ENCODE measurements around the gene RNF217. TPM values are rescaled to one million over a fixed set of nuclear protein-coding genes. Genes with fewer than 3 reads are reported as not detected.

Gene RNF217
- total RNA-seq, 6 experiments from 2014 or later: 10.9 to 19.4 (median 14.7) TPM

GRCh38 chr6:125095580-125096301 is 133.5 kb downstream of the RNF217 start:
- peaks cover 62% of the 10 kb centered on the region for H3K4me1 Mint-ChIP-seq (ENCODE audit: low read depth)
- TF ChIP-seq CTCF (IDR thresholded peaks at IDR 0.05): no peak
- peak overlapping the region; percentile 36 for H3K4me3 Mint-ChIP-seq
- no peaks in the 10 kb centered on the region for H3K27me3 Mint-ChIP-seq (ENCODE audit: insufficient read depth)
- H3K27ac Mint-ChIP-seq: peak overlapping the region; percentile 85
- no peaks in the 10 kb centered on the region for H3K9me3 Mint-ChIP-seq
- peak; percentile 69 for DNase-seq
- H3K36me3 Mint-ChIP-seq (ENCODE audit: low read depth): no peaks in the 10 kb centered on the region

- Mint-ChIP-seq H3K27ac (no peak overlapping the region), H3K27me3 (ENCODE audit: insufficient read depth) (peaks cover 4% of the 10 kb centered on the region; the same call in 1 of the 2 replicates), H3K4me3 (no peak overlapping the region), H3K4me1 (ENCODE audit: low read depth) (peaks cover 76% of the 10 kb centered on the region), H3K9me3 (no peaks in the 10 kb centered on the region), H3K36me3 (ENCODE audit: low read depth) (no peaks in the 10 kb centered on the region)
- TF ChIP-seq CTCF (IDR thresholded peaks at IDR 0.05): no peak
- DNase-seq: no peak
These were observed 134.9 kb downstream of the RNF217 start for GRCh38 chr6:125097186-125097585.

- Mint-ChIP-seq H3K4me1 (ENCODE audit: low read depth) (peaks cover 87% of the 10 kb centered on the region), H3K36me3 (ENCODE audit: low read depth) (no peaks in the 10 kb centered on the region), H3K27ac (no peak overlapping the region), H3K27me3 (ENCODE audit: insufficient read depth) (peaks cover 4% of the 10 kb centered on the region; the same call in 1 of the 2 replicates), H3K4me3 (no peak overlapping the region), H3K9me3 (no peaks in the 10 kb centered on the region)
- TF ChIP-seq CTCF (IDR thresholded peaks at IDR 0.05): no peak
- no peak for DNase-seq
These were observed 136.0 kb downstream of the RNF217 start for GRCh38 chr6:125098253-125098652.

- Mint-ChIP-seq H3K4me3 (peak overlapping the region; percentile 81), H3K27me3 (ENCODE audit: insufficient read depth) (peaks cover 4% of the 10 kb centered on the region; the same call in 1 of the 2 replicates), H3K36me3 (ENCODE audit: low read depth) (no peaks in the 10 kb centered on the region), H3K9me3 (no peaks in the 10 kb centered on the region), H3K4me1 (ENCODE audit: low read depth) (peaks cover 95% of the 10 kb centered on the region), H3K27ac (peak overlapping the region; percentile 82)
- DNase-seq: peak; percentile 53
- no peak; the same call in 1 of the 2 replicates for TF ChIP-seq CTCF (IDR thresholded peaks at IDR 0.05)
These were observed 137.2 kb downstream of the RNF217 start for GRCh38 chr6:125099211-125100073.

- TF ChIP-seq CTCF (IDR thresholded peaks at IDR 0.05): no peak
- Mint-ChIP-seq H3K27me3 (ENCODE audit: insufficient read depth) (peaks cover 4% of the 10 kb centered on the region; the same call in 1 of the 2 replicates), H3K4me1 (ENCODE audit: low read depth) (peaks cover 95% of the 10 kb centered on the region), H3K9me3 (no peaks in the 10 kb centered on the region), H3K4me3 (peak overlapping the region; percentile 81), H3K27ac (peak overlapping the region; percentile 82), H3K36me3 (ENCODE audit: low read depth) (no peaks in the 10 kb centered on the region)
- DNase-seq: no peak
These were observed 137.9 kb downstream of the RNF217 start for GRCh38 chr6:125100074-125100652.
